Measurements from ENCODE around the gene GRB14.

GRB14 gene

GRCh38 chr2:164617466-164617865, 3.8 kb downstream of the GRB14 start:
- DNase-seq (ENCODE audit: extremely low spot score, insufficient read length, low read depth) (no peak), FAIRE-seq (no peak)

GRCh38 chr2:164613321-164613982, 7.8 kb downstream of the GRB14 start:
- no peak for FAIRE-seq
- no peak for DNase-seq (ENCODE audit: extremely low spot score, insufficient read length, low read depth)

- no peak for DNase-seq (ENCODE audit: extremely low spot score, insufficient read length, low read depth)
- FAIRE-seq: no peak
These were observed 11.5 kb downstream of the GRB14 start for GRCh38 chr2:164609790-164610189.

- DNase-seq (ENCODE audit: extremely low spot score, insufficient read length, low read depth) (no peak), FAIRE-seq (no peak)
These were observed 14.7 kb downstream of the GRB14 start for GRCh38 chr2:164606557-164606956.

GRCh38 chr2:164605295-164605694, 16.0 kb downstream of the GRB14 start:
- DNase-seq (ENCODE audit: extremely low spot score, insufficient read length, low read depth) (no peak), FAIRE-seq (no peak)

- FAIRE-seq (no peak), DNase-seq (ENCODE audit: extremely low spot score, insufficient read length, low read depth) (no peak)
These were observed 20.5 kb downstream of the GRB14 start for GRCh38 chr2:164600763-164601162.

- DNase-seq (ENCODE audit: extremely low spot score, insufficient read length, low read depth) (no peak), FAIRE-seq (no peak)
These were observed 21.2 kb downstream of the GRB14 start for GRCh38 chr2:164599954-164600589.

- FAIRE-seq: no peak
These were observed 23.3 kb downstream of the GRB14 start for GRCh38 chr2:164597983-164598382.

GRCh38 chr2:164595031-164595430, 26.3 kb downstream of the GRB14 start:
- DNase-seq (ENCODE audit: extremely low spot score, insufficient read length, low read depth) (no peak), FAIRE-seq (no peak)

More at GRCh38 chr2:164597983-164598382, 23.3 kb downstream of the GRB14 start:
- DNase-seq (ENCODE audit: extremely low spot score, insufficient read length, low read depth): no peak

GRCh38 chr2:164593959-164594358, 27.3 kb downstream of the GRB14 start:
- DNase-seq (ENCODE audit: extremely low spot score, insufficient read length, low read depth) (no peak), FAIRE-seq (no peak)

- no peak for DNase-seq (ENCODE audit: extremely low spot score, insufficient read length, low read depth)
- FAIRE-seq: no peak
These were observed 27.7 kb downstream of the GRB14 start for GRCh38 chr2:164593541-164593940.

GRCh38 chr2:164589522-164589921, 31.8 kb downstream of the GRB14 start:
- no peak for DNase-seq (ENCODE audit: extremely low spot score, insufficient read length, low read depth)
- no peak for FAIRE-seq

GRCh38 chr2:164581050-164581449, 40.2 kb downstream of the GRB14 start:
- no peak for FAIRE-seq
- no peak for DNase-seq (ENCODE audit: extremely low spot score, insufficient read length, low read depth)

GRCh38 chr2:164574931-164575330, 46.4 kb downstream of the GRB14 start:
- no peak for FAIRE-seq
- no peak for DNase-seq (ENCODE audit: extremely low spot score, insufficient read length, low read depth)

- FAIRE-seq (no peak), DNase-seq (ENCODE audit: extremely low spot score, insufficient read length, low read depth) (no peak)
These were observed 50.8 kb downstream of the GRB14 start for GRCh38 chr2:164570475-164570874.

GRCh38 chr2:164569378-164569777, 51.9 kb downstream of the GRB14 start:
- no peak for FAIRE-seq
- DNase-seq (ENCODE audit: extremely low spot score, insufficient read length, low read depth): no peak

- FAIRE-seq (no peak), DNase-seq (ENCODE audit: extremely low spot score, insufficient read length, low read depth) (no peak)
These were observed 53.0 kb downstream of the GRB14 start for GRCh38 chr2:164568317-164568716.

GRCh38 chr2:164567335-164567989, 53.8 kb downstream of the GRB14 start:
- DNase-seq (ENCODE audit: extremely low spot score, insufficient read length, low read depth) (no peak), FAIRE-seq (no peak)

GRCh38 chr2:164565359-164565758, 55.9 kb downstream of the GRB14 start:
- no peak for FAIRE-seq
- DNase-seq (ENCODE audit: extremely low spot score, insufficient read length, low read depth): no peak

- DNase-seq (ENCODE audit: extremely low spot score, insufficient read length, low read depth) (no peak), FAIRE-seq (no peak)
These were observed 58.6 kb downstream of the GRB14 start for GRCh38 chr2:164562666-164563065.

- DNase-seq (ENCODE audit: extremely low spot score, insufficient read length, low read depth) (no peak), FAIRE-seq (no peak)
These were observed 59.3 kb downstream of the GRB14 start for GRCh38 chr2:164561991-164562390.

Measured in GM18507 (cell line).